Transverse colon (tissue), 4 donors: ENCODE data around the gene PLAAT4.

Experiments
- EP300 ChIP-seq: sonication (generic); formaldehyde crosslinking; IDR thresholded peaks from one replicate; pipeline ENCODE4 v1.6.1; 2017; ENCODE audit warnings: antibody characterized with exemption, low read depth
- POLR2A ChIP-seq: fragments of 450-650 bp; IDR thresholded peaks from one replicate; pipeline ENCODE4 v1.6.1; 2016; ENCODE audit warnings: antibody characterized with exemption, mild to moderate bottlenecking, moderate library complexity
- POLR2AphosphoS5 ChIP-seq, 3 donors: sonication (generic); formaldehyde crosslinking; IDR thresholded peaks; one replicate each; pipeline ENCODE4 v1.6.1; 2016; ENCODE audit warnings: antibody characterized with exemption in 3 of 3
- TF ChIP-seq, protein P1 (sequence below), 5 experiments: fragments of 200-600 bp in 3 of 5; fragments of 450-650 bp in 2 of 5; sonication (generic) in 3 of 5; IDR thresholded peaks; 1 replicate in 2 of 5; 2 replicates in 3 of 5; pipeline ENCODE4 v1.5.1; 2016 to 2017; ENCODE audit warnings: antibody characterized with exemption in 5 of 5, inconsistent platforms in 3 of 5, mild to moderate bottlenecking in 2 of 5, moderate library complexity in 1 of 5

DNA sequence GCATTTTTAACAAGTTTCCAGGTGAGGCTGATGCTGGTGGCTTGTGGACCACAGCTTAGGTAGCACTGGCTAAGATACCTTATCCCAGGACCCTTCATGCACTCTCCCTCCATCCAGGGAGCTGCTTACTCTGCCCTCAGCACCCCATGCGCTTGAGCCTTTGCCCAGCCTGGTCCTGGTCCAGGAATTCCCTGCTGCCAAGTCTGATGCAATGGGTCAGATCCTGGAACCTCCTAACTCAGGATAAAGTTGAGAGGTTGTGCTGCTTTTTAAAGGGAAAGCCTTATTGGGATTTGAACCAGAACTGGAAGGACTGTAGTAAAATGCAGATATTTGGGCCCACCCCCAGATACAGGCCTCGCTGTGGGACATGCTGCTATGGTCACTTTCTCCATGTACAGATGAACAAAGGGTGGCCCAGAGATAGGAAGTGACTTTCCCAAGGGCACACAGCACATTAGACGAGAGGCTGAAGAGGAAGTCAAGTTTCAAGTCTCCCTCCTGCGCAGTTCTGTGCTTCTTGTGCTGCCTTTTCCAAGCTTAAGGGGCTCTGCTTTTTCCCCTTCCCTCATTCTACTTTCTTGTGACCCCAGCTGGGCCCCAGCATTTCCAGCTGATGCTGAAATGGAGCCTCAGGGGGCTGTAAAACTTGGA is 31.5 kb upstream of the PLAAT4 start:
- TF ChIP-seq, protein P1, sequence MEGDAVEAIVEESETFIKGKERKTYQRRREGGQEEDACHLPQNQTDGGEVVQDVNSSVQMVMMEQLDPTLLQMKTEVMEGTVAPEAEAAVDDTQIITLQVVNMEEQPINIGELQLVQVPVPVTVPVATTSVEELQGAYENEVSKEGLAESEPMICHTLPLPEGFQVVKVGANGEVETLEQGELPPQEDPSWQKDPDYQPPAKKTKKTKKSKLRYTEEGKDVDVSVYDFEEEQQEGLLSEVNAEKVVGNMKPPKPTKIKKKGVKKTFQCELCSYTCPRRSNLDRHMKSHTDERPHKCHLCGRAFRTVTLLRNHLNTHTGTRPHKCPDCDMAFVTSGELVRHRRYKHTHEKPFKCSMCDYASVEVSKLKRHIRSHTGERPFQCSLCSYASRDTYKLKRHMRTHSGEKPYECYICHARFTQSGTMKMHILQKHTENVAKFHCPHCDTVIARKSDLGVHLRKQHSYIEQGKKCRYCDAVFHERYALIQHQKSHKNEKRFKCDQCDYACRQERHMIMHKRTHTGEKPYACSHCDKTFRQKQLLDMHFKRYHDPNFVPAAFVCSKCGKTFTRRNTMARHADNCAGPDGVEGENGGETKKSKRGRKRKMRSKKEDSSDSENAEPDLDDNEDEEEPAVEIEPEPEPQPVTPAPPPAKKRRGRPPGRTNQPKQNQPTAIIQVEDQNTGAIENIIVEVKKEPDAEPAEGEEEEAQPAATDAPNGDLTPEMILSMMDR (IDR thresholded peaks at IDR 0.05), result no peak
- TF ChIP-seq POLR2AphosphoS5 (IDR thresholded peaks at IDR 0.05) (no peak), POLR2A (no peak), EP300 (no peak)
